ENCODE data around the gene CPVL. TPM values are rescaled to one million over a fixed set of nuclear protein-coding genes. Genes with fewer than 3 reads are reported as not detected.

Gene CPVL
- total and polyA plus RNA-seq, 2 of the 4 experiments (the other 2 are of a cell fraction): not detected

DNA sequence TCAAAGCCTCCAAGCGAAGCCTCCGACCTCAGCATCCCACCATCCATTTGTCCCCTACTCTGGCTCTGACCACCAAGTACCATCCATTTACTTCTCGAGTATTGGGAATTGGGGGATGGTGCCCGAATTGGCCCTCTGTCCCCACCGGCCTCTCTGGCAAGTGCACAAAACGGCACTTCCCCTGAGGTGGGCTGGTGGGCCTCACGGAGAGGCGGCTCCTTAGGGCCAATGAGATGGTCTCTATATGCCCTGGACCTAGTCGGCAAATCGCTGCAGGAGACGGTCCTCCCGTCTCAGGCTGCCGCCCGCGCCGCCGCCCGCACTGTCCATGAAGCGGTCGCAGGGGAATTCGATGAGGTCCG, 191.0 kb downstream of the CPVL start:
- no peak overlapping the region for H3K56ac ChIP-seq (ENCODE audit: extremely low read depth, insufficient read depth, low read length)
- H4K20me1 ChIP-seq (ENCODE audit: insufficient read depth, low read length): no peaks in the 10 kb centered on the region
- H2BK20ac ChIP-seq (ENCODE audit: low read depth, low read length): no peak overlapping the region
- DNase-seq (no peak), ATAC-seq (ENCODE audit: low read depth) (no peak)
- no peak overlapping the region for H4K5ac ChIP-seq (ENCODE audit: low read depth, low read length)
- H3K36me3 ChIP-seq (ENCODE audit: control insufficient read depth, insufficient read depth, low read length): no peaks in the 10 kb centered on the region
- no peak overlapping the region for H3K27ac ChIP-seq (ENCODE audit: insufficient read depth, low read length)
- H3K14ac ChIP-seq (replicated peaks; ENCODE audit: low read depth, low read length): no peak overlapping the region
- H2AK5ac ChIP-seq (ENCODE audit: low read depth, low read length): no peak overlapping the region
- H3K9me3 ChIP-seq (ENCODE audit: control insufficient read depth, insufficient read depth, low read length): peaks cover 7% of the 10 kb centered on the region; the same call in 1 of the 2 replicates
- H2AK9ac ChIP-seq (replicated peaks; ENCODE audit: low read depth, low read length, poor library complexity): no peak overlapping the region
- H2BK15ac ChIP-seq (ENCODE audit: low read depth, low read length): no peak overlapping the region
- H2BK5ac ChIP-seq (ENCODE audit: low read depth, low read length, poor library complexity, severe bottlenecking): no peak overlapping the region
- H3K23ac ChIP-seq (ENCODE audit: low read depth, low read length): no peak overlapping the region
- H3K4ac ChIP-seq (ENCODE audit: low read depth, low read length): no peak overlapping the region
- H3K4me1 ChIP-seq (ENCODE audit: control insufficient read depth, insufficient read depth, low read length): peaks cover 9% of the 10 kb centered on the region
- H4K8ac ChIP-seq (ENCODE audit: low read depth in 2 of 2, low read length in 2 of 2): no peak overlapping the region
- H3K4me2 ChIP-seq (ENCODE audit: low read depth, low read length): no peak overlapping the region
- dilution Hi-C loops (cut with HindIII; ENCODE audit: low sequenced_read_pairs, unreplicated experiment): no loop called here
- POLR2A ChIA-PET (ENCODE audit: unreplicated experiment): no interaction called here
- in situ Hi-C loops (cut with MboI; ENCODE audit: low sequenced_read_pairs): no loop called here
- no peak overlapping the region for H3K4me3 ChIP-seq (ENCODE audit: insufficient read depth, low read depth, low read length)
- intact Hi-C loops (cut with micrococcal nuclease): no loop called here
- no peak overlapping the region for H2BK120ac ChIP-seq (ENCODE audit: low read depth, low read length)
- no peaks in the 10 kb centered on the region for H3K9me1 ChIP-seq (ENCODE audit: insufficient read depth, low read length)
- H4K91ac ChIP-seq (ENCODE audit: insufficient read depth, low read depth, low read length): no peak overlapping the region
- no peaks in the 10 kb centered on the region for H3K79me1 ChIP-seq (ENCODE audit: low read depth in 1 of 2, low read length in 2 of 2)
- no peak overlapping the region for H2AFZ ChIP-seq (replicated peaks; ENCODE audit: low read length, poor library complexity)
- CTCF ChIA-PET: no interaction called here
- no peak overlapping the region for H3K18ac ChIP-seq (ENCODE audit: low read depth, low read length)
- no peak overlapping the region for H3K9ac ChIP-seq (ENCODE audit: low read depth, low read length)
- H3K27me3 ChIP-seq (ENCODE audit: control insufficient read depth, insufficient read depth, low read length): peaks cover 56% of the 10 kb centered on the region
- no peak for TF ChIP-seq MXI1 (IDR thresholded peaks at IDR 0.05; ENCODE audit: borderline replicate concordance, low read depth, low read length)
- no peak for TF ChIP-seq CHD1 (IDR thresholded peaks at IDR 0.05; ENCODE audit: low read depth, low read length)
- no peak for TF ChIP-seq FOS (IDR thresholded peaks at IDR 0.05; ENCODE audit: low read depth, low read length)
- TF ChIP-seq, protein P1, sequence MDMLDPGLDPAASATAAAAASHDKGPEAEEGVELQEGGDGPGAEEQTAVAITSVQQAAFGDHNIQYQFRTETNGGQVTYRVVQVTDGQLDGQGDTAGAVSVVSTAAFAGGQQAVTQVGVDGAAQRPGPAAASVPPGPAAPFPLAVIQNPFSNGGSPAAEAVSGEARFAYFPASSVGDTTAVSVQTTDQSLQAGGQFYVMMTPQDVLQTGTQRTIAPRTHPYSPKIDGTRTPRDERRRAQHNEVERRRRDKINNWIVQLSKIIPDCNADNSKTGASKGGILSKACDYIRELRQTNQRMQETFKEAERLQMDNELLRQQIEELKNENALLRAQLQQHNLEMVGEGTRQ (IDR thresholded peaks at IDR 0.05; ENCODE audit: low read depth, low read length): no peak
- TF ChIP-seq, protein P2, sequence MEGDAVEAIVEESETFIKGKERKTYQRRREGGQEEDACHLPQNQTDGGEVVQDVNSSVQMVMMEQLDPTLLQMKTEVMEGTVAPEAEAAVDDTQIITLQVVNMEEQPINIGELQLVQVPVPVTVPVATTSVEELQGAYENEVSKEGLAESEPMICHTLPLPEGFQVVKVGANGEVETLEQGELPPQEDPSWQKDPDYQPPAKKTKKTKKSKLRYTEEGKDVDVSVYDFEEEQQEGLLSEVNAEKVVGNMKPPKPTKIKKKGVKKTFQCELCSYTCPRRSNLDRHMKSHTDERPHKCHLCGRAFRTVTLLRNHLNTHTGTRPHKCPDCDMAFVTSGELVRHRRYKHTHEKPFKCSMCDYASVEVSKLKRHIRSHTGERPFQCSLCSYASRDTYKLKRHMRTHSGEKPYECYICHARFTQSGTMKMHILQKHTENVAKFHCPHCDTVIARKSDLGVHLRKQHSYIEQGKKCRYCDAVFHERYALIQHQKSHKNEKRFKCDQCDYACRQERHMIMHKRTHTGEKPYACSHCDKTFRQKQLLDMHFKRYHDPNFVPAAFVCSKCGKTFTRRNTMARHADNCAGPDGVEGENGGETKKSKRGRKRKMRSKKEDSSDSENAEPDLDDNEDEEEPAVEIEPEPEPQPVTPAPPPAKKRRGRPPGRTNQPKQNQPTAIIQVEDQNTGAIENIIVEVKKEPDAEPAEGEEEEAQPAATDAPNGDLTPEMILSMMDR (conservative IDR thresholded peaks at IDR 0.05; ENCODE audit: low read depth, low read length): no peak
- TF ChIP-seq RCOR1 (IDR thresholded peaks at IDR 0.05; ENCODE audit: insufficient replicate concordance, low read length): no peak
- TF ChIP-seq SMC3 (IDR thresholded peaks at IDR 0.05; ENCODE audit: low read depth, low read length): no peak
- TF ChIP-seq BHLHE40 (IDR thresholded peaks at IDR 0.05; ENCODE audit: low read depth, low read length): no peak
- no peak for TF ChIP-seq RFX5 (IDR thresholded peaks at IDR 0.05; ENCODE audit: low read depth, low read length)
- no peak for TF ChIP-seq CEBPB (IDR thresholded peaks at IDR 0.05; ENCODE audit: low read depth, low read length)
- TF ChIP-seq, protein P3, sequence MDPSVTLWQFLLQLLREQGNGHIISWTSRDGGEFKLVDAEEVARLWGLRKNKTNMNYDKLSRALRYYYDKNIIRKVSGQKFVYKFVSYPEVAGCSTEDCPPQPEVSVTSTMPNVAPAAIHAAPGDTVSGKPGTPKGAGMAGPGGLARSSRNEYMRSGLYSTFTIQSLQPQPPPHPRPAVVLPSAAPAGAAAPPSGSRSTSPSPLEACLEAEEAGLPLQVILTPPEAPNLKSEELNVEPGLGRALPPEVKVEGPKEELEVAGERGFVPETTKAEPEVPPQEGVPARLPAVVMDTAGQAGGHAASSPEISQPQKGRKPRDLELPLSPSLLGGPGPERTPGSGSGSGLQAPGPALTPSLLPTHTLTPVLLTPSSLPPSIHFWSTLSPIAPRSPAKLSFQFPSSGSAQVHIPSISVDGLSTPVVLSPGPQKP (IDR thresholded peaks at IDR 0.05; ENCODE audit: borderline replicate concordance, low read depth, low read length): no peak
- TF ChIP-seq POLR2A (IDR thresholded peaks at IDR 0.05; ENCODE audit: low read depth, low read length): no peak
- TF ChIP-seq MAZ (IDR thresholded peaks at IDR 0.05; ENCODE audit: borderline replicate concordance, low read depth, low read length): no peak
- no peak for TF ChIP-seq MAFK (IDR thresholded peaks at IDR 0.05; ENCODE audit: low read depth, low read length)
- no peak for TF ChIP-seq NFE2L2 (IDR thresholded peaks at IDR 0.05; ENCODE audit: low read depth, low read length)
- no peak for TF ChIP-seq RAD21 (IDR thresholded peaks at IDR 0.05; ENCODE audit: low read length)
- 41% methylated on average over 12 of the region's 22 CpGs; no CpG with 5 or more reads in 1 of the 2 experiments for WGBS, 2 experiments (ENCODE audit: extremely low coverage in 2 of 2, insufficient read length in 1 of 2)
- BruUV-seq (replicated peaks): no TSS peak

All from IMR-90 (cell line).